H1 (cell line): ENCODE measurements around the gene BTAF1. TPM values are rescaled to one million over a fixed set of nuclear protein-coding genes. Genes with fewer than 3 reads are reported as not detected.

Source experiments
- CTCF ChIA-PET: fragments of 300-600 bp; sonication (Branson Sonifier 250); formaldehyde crosslinking; loops from one replicate; lab custom pipeline; 2021; ENCODE audit not compliant: partially characterized antibody; lab: Charles Lee
- POLR2A ChIA-PET: fragments of 300-600 bp; sonication (Branson Sonifier 250); formaldehyde crosslinking; loops from one replicate; lab custom pipeline; 2021; ENCODE audit warnings: inconsistent platforms; ENCODE audit not compliant: partially characterized antibody; lab: Charles Lee
- DNase-seq, 2 experiments: peaks; one replicate each; pipeline versions ENCODE4 v3.0.0 to v3.0.0-alpha.2; 2010 to 2022; ENCODE audit warnings: low spot score in 2 of 2, low read depth in 1 of 2, mixed read lengths in 1 of 2
- FAIRE-seq: peaks from 2 replicates; lab custom pipeline; 2011; peaks lifted over from hg19 to GRCh38; lab: Jason Lieb, UNC
- H2AFZ ChIP-seq: 2 replicates; pipeline ENCODE4 v1.8.1; 2012; ENCODE audit warnings: low read length, inconsistent platforms
- H2AK5ac ChIP-seq: 2 replicates; pipeline ENCODE4 v1.6.1; 2013; ENCODE audit warnings: low read depth, low read length
- H2BK120ac ChIP-seq: replicated peaks from 2 replicates; pipeline ENCODE3; 2013; ENCODE audit warnings: low read depth, low read length, inconsistent platforms
- H2BK12ac ChIP-seq: 2 replicates; pipeline ENCODE4 v1.6.1; 2013; ENCODE audit warnings: low read depth, low read length
- H2BK15ac ChIP-seq: 2 replicates; pipeline ENCODE4 v1.6.1; 2013; ENCODE audit warnings: low read length
- H2BK20ac ChIP-seq: 2 replicates; pipeline ENCODE4 v1.6.1; 2013; ENCODE audit warnings: low read length
- H2BK5ac ChIP-seq: 2 replicates; pipeline ENCODE4 v1.6.1; 2013; ENCODE audit warnings: low read depth, low read length
- H3K14ac ChIP-seq: 2 replicates; pipeline ENCODE4 v1.6.1; 2013; ENCODE audit warnings: inconsistent platforms; ENCODE audit not compliant: insufficient read length
- H3K18ac ChIP-seq: 2 replicates; pipeline ENCODE4 v1.6.1; 2013; ENCODE audit warnings: low read length; ENCODE audit errors: extremely low read depth
- H3K23ac ChIP-seq: 2 replicates; pipeline ENCODE4 v1.6.1; 2013; ENCODE audit warnings: inconsistent platforms; ENCODE audit not compliant: insufficient read length
- H3K23me2 ChIP-seq: 2 replicates; pipeline ENCODE4 v1.6.1; 2013; ENCODE audit warnings: low read depth, low read length
- H3K27ac ChIP-seq: 2 replicates; pipeline ENCODE4 v1.6.1; 2011; ENCODE audit warnings: low read depth, low read length, inconsistent platforms
- H3K27me3 ChIP-seq, 4 experiments: replicated peaks in 1 of 4; 1 replicate in 1 of 4; 2 replicates in 3 of 4; pipeline versions ENCODE4 v1.6.1 to v1.8.1; 2011 to 2013; ENCODE audit warnings: low read length in 3 of 4, mild to moderate bottlenecking in 3 of 4, inconsistent platforms in 2 of 4, mixed read lengths in 2 of 4, moderate library complexity in 1 of 4; ENCODE audit not compliant: control insufficient read depth in 3 of 4, insufficient read depth in 3 of 4; ENCODE audit errors: extremely low read depth in 1 of 4
- H3K36me3 ChIP-seq, 4 experiments: 2 replicates each; pipeline versions ENCODE4 v1.6.1 to v1.8.1; 2011 to 2013; ENCODE audit warnings: mild to moderate bottlenecking in 4 of 4, low read length in 3 of 4, moderate library complexity in 2 of 4, control low read depth in 1 of 4, inconsistent platforms in 1 of 4; ENCODE audit not compliant: insufficient read depth in 4 of 4, control insufficient read depth in 2 of 4
- H3K4ac ChIP-seq: replicated peaks from 2 replicates; pipeline ENCODE3; 2013; ENCODE audit warnings: low read length, low read depth, mixed read lengths, inconsistent platforms; ENCODE audit not compliant: insufficient read length
- H3K4me1 ChIP-seq, 4 experiments: replicated peaks in 1 of 4; 1 replicate in 1 of 4; 2 replicates in 3 of 4; pipeline versions ENCODE4 v1.6.1 to v1.8.1; 2011 to 2013; ENCODE audit warnings: low read length in 3 of 4, inconsistent platforms in 2 of 4, mixed read lengths in 1 of 4; ENCODE audit not compliant: insufficient read depth in 4 of 4, control insufficient read depth in 3 of 4
- H3K4me2 ChIP-seq, 2 experiments: 2 replicates each; pipeline versions ENCODE4 v1.6.1 to v1.8.1; 2011 to 2013; ENCODE audit warnings: low read depth in 2 of 2, low read length in 2 of 2, control low read depth in 1 of 2, inconsistent platforms in 1 of 2, mild to moderate bottlenecking in 1 of 2; ENCODE audit not compliant: insufficient read depth in 1 of 2
- H3K4me3 ChIP-seq, 4 experiments: fragments of 200-600, 300-600 bp in 1 of 4; sonication (generic), shearing (Covaris generic), sonication (Bioruptor Twin) in 1 of 4; 2 replicates each; pipeline versions ENCODE4 v1.5.1 to v1.8.1; 2011 to 2016; ENCODE audit warnings: low read length in 4 of 4, low read depth in 3 of 4, control low read depth in 2 of 4, inconsistent platforms in 2 of 4, mild to moderate bottlenecking in 2 of 4, mixed read lengths in 1 of 4, moderate library complexity in 1 of 4; ENCODE audit not compliant: insufficient read depth in 2 of 4; ENCODE audit errors: extremely low read depth in 1 of 4
- H3K56ac ChIP-seq: replicated peaks from 2 replicates; pipeline ENCODE3; 2013; ENCODE audit warnings: low read depth, mild to moderate bottlenecking, mixed read lengths, low read length, inconsistent platforms; ENCODE audit not compliant: insufficient read length
- H3K79me1 ChIP-seq: 2 replicates; pipeline ENCODE4 v1.6.1; 2013; ENCODE audit warnings: low read depth, low read length, control low read depth
- H3K79me2 ChIP-seq, 2 experiments: 2 replicates each; pipeline versions ENCODE4 v1.6.1 to v1.8.1; 2012 to 2013; ENCODE audit warnings: low read length in 2 of 2, mild to moderate bottlenecking in 2 of 2, inconsistent platforms in 1 of 2; ENCODE audit not compliant: insufficient read depth in 2 of 2, control insufficient read depth in 1 of 2
- H3K9ac ChIP-seq, 4 experiments: replicated peaks in 1 of 4; 1 replicate in 1 of 4; 2 replicates in 3 of 4; pipeline versions ENCODE4 v1.6.1 to v1.8.1; 2011 to 2013; ENCODE audit warnings: low read depth in 3 of 4, low read length in 3 of 4, control low read depth in 2 of 4, mild to moderate bottlenecking in 2 of 4, moderate library complexity in 2 of 4, inconsistent platforms in 1 of 4; ENCODE audit errors: extremely low read depth in 1 of 4
- H3K9me3 ChIP-seq, 2 experiments: 2 replicates each; pipeline versions ENCODE4 v1.6.1 to v1.8.1; 2012 to 2013; ENCODE audit warnings: mild to moderate bottlenecking in 2 of 2, moderate library complexity in 2 of 2, control low read depth in 1 of 2, inconsistent platforms in 1 of 2, low read depth in 1 of 2, low read length in 1 of 2, mixed read lengths in 1 of 2; ENCODE audit not compliant: insufficient read depth in 2 of 2
- H4K20me1 ChIP-seq, 2 experiments: replicated peaks in 1 of 2; 2 replicates each; pipeline versions ENCODE3 to v1.8.1; 2011 to 2013; ENCODE audit warnings: inconsistent platforms in 2 of 2, low read length in 2 of 2, mild to moderate bottlenecking in 1 of 2; ENCODE audit not compliant: insufficient read depth in 2 of 2, control insufficient read depth in 1 of 2
- H4K5ac ChIP-seq: 2 replicates; pipeline ENCODE4 v1.6.1; 2013; ENCODE audit warnings: low read length, low read depth, mixed read lengths, inconsistent platforms; ENCODE audit not compliant: insufficient read length
- H4K8ac ChIP-seq: 2 replicates; pipeline ENCODE4 v1.8.0; 2013; ENCODE audit warnings: mild to moderate bottlenecking, moderate library complexity, low read length, inconsistent platforms; ENCODE audit not compliant: insufficient read depth; ENCODE audit errors: extremely low read depth
- H4K91ac ChIP-seq: replicated peaks from 2 replicates; pipeline ENCODE3; 2013; ENCODE audit warnings: low read length, mixed read lengths, inconsistent platforms; ENCODE audit not compliant: insufficient read length
- CHD1 ChIP-seq: IDR thresholded peaks from 2 replicates; pipeline ENCODE4 v1.6.1; 2012; ENCODE audit warnings: low read depth, low read length, improper control_type of control experiment
- EP300 ChIP-seq, 2 experiments: IDR thresholded peaks; 1 replicate in 1 of 2; 2 replicates in 1 of 2; pipeline ENCODE4 v1.6.1; 2011 to 2012; ENCODE audit warnings: low read depth in 2 of 2, low read length in 2 of 2, mild to moderate bottlenecking in 2 of 2, borderline replicate concordance in 1 of 2, inconsistent platforms in 1 of 2, moderate library complexity in 1 of 2
- KDM1A ChIP-seq: fragments of 200-600, 300-600 bp; sonication (generic); IDR thresholded peaks from 2 replicates; pipeline ENCODE4 v1.7.1; 2016; ENCODE audit warnings: mild to moderate bottlenecking, low read length, borderline replicate concordance
- KDM4A ChIP-seq: IDR thresholded peaks from one replicate; pipeline ENCODE4 v1.7.1; 2012; ENCODE audit warnings: low read depth, mild to moderate bottlenecking, moderate library complexity, low read length, inconsistent platforms; ENCODE audit not compliant: severe bottlenecking
- PHF8 ChIP-seq: fragments of 200-600 bp; sonication (generic); conservative IDR thresholded peaks from 2 replicates; pipeline ENCODE4 v1.7.1; 2012; ENCODE audit warnings: low read depth, mild to moderate bottlenecking, inconsistent platforms, low read length, moderate library complexity
- POLR2AphosphoS5 ChIP-seq: IDR thresholded peaks from 2 replicates; pipeline ENCODE4 v1.6.1; 2011; ENCODE audit warnings: low read depth, low read length
- RFX5 ChIP-seq: IDR thresholded peaks from 2 replicates; pipeline ENCODE4 v1.6.1; 2011; ENCODE audit warnings: low read depth, low read length, improper control_type of control experiment, borderline replicate concordance
- SP1 ChIP-seq: IDR thresholded peaks from 2 replicates; pipeline ENCODE4 v1.6.1; 2011; ENCODE audit warnings: low read depth, low read length
- WGBS, 2 experiments: shearing (Covaris generic) in 1 of 2; methylation state at CpG; one replicate each; pipeline versions ENCODE4 v1.1.6 to v1.1.7; 2013 to 2015; ENCODE audit warnings: low lambda C conversion rate in 2 of 2, mixed read lengths in 2 of 2, inconsistent platforms in 1 of 2, low coverage in 1 of 2, missing lambda C conversion rate in 1 of 2; ENCODE audit not compliant: insufficient replicate concordance in 2 of 2, insufficient coverage in 1 of 2, insufficient read length in 1 of 2; ENCODE audit errors: extremely low coverage in 1 of 2, missing lambda C conversion rate in 1 of 2; 5-methylcytosine and 5-hydroxymethylcytosine counted together
- polyA plus RNA-seq, 7 experiments: library from polyadenylated mRNA; depleted of rRNA in 3 of 7; stranded (reverse) in 5 of 7; unstranded in 2 of 7; fragments of >200 nt in 5 of 7; fragments of 200-250 nt in 2 of 7; gene quantifications; 1 replicate in 5 of 7; 2 replicates in 1 of 7; 4 replicates in 1 of 7; pipeline versions ENCODE4 v1.2.1 to v1.2.3, GENCODE V29; 2011 to 2013; ENCODE audit warnings: missing spikeins in 2 of 7, mixed read lengths in 2 of 7
- total RNA-seq: library from RNA; stranded (reverse); fragmentation: NEBNext Ultra II Directional; extraction: Animal tissue kit (Norgen Biotek cat#: 25700); gene quantifications from 2 replicates; pipeline ENCODE4 v1.2.1, GENCODE V29; 2021

The BTAF1 gene
- total and polyA plus RNA-seq, 2 of the 8 experiments (the other 6 are each of a cell fraction or from before 2014, with no cell fraction given) = 24.5 to 39.1 TPM

DNA sequence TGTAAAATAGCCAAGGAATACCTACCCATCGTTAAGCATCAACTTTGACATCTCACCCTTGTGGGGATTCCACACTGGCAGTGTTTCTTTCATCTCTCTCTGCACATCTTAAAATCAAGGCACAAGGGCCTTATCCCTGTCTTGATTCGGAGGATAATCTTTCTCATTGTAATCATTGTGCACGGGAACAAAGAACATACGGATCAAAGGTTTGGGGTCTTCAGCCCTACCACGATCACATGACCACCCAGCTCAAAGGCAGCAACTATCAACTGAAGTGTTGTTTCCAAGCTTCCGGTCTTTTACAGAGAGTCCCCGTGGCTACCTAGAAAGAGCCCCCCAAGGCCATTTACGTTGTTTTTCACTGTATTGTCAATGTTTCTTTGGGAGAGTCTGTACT lies 26.1 kb upstream of the BTAF1 start:
- Histone ChIP-seq H3K56ac (no peak overlapping the region), H2BK5ac (no peak overlapping the region), H2BK20ac (no peak overlapping the region), H4K5ac (no peak overlapping the region), H3K4me3 (no peak overlapping the region), H3K9ac (no peak overlapping the region), H4K8ac (no peak overlapping the region), H3K79me1 (no peaks in the 10 kb centered on the region), H2BK15ac (no peak overlapping the region), H3K27ac (no peak overlapping the region), H3K23me2 (no peaks in the 10 kb centered on the region), H3K27me3 (no peaks in the 10 kb centered on the region), H3K36me3 (no peaks in the 10 kb centered on the region), H3K23ac (no peak overlapping the region), H3K4ac (no peak overlapping the region), H3K79me2 (no peaks in the 10 kb centered on the region), H3K18ac (no peak overlapping the region), H3K4me2 (no peak overlapping the region), H3K9me3 (0 out of 4 replicates have a peak, but pooled peaks cover 0 to 5% of the 10 kb centered on the region in 2 experiments), H3K4me1 (peaks cover 0 to 3% (median 1%) of the 10 kb centered on the region in 4 experiments; a peak in 2 of 7 replicates), H3K14ac (no peak overlapping the region), H2AFZ (peak overlapping the region; percentile 65), H4K91ac (no peak overlapping the region), H4K20me1 (no peaks in the 10 kb centered on the region), H2AK5ac (no peak overlapping the region), H2BK12ac (no peak overlapping the region), H2BK120ac (no peak overlapping the region)
- TF ChIP-seq PHF8 (no peak), CHD1 (no peak), RFX5 (no peak), EP300 (IDR thresholded peaks at IDR 0.05; ENCODE audit: borderline replicate concordance in 1 of 2, low read depth in 2 of 2, low read length in 2 of 2) (no peak), KDM4A (no peak), SP1 (no peak), KDM1A (no peak), POLR2AphosphoS5 (no peak)
- 79% methylated on average over 8 of the region's 8 CpGs; no CpG with 5 or more reads in 1 of the 2 experiments for WGBS, 2 experiments
- DNase-seq = no peak
- no peak for FAIRE-seq
- ChIA-PET CTCF (interaction anchor here (1.5 kb wide), 1 partner anchor 41 kb away, joined by 3 read pairs; no protein-coding TSS in a partner anchor), POLR2A (interaction anchor here (0.6 to 1.3 kb wide), 3 partner anchors 10 to 262 kb away, joined by 3 to 5 read pairs (median 3); no protein-coding TSS in a partner anchor)
